Heart right ventricle (tissue), 16 donors: ENCODE data around the gene TNS1. TPM values are rescaled to one million over a fixed set of nuclear protein-coding genes. Genes with fewer than 3 reads are reported as not detected.

Experiments
- ATAC-seq, 8 donors: fragments of 200-7000 bp; cut with Tn5 transposase; one replicate each; pipeline ENCODE4 v1.9.1; 2020; ENCODE audit warnings: mild to moderate bottlenecking in 8 of 8, moderate library complexity in 8 of 8, moderate number of reproducible peaks in 1 of 8
- DNase-seq, 2 donors: peaks; one replicate each; pipeline ENCODE4 v3.0.0-alpha.2; 2020
- H3K27ac ChIP-seq, 10 donors: fragments of 200-600 bp; sonication (generic) in 2 of 10; one replicate each; pipeline versions ENCODE4 v1.5.0 to v1.8.0; 2020 to 2022; ENCODE audit warnings: mild to moderate bottlenecking in 3 of 10
- H3K27me3 ChIP-seq, 7 donors: fragments of 200-600 bp; one replicate each; pipeline ENCODE4 v1.8.0; 2021 to 2022; ENCODE audit warnings: mild to moderate bottlenecking in 2 of 7
- H3K36me3 ChIP-seq, 9 donors: fragments of 200-600 bp; sonication (generic) in 1 of 9; one replicate each; pipeline versions ENCODE4 v1.5.0 to v1.8.0; 2020 to 2022; ENCODE audit warnings: mild to moderate bottlenecking in 2 of 9
- H3K4me1 ChIP-seq, 9 donors: fragments of 200-600 bp; sonication (generic) in 1 of 9; one replicate each; pipeline versions ENCODE4 v1.5.0 to v1.8.0; 2020 to 2022; ENCODE audit warnings: mild to moderate bottlenecking in 4 of 9
- H3K4me3 ChIP-seq, 10 donors: fragments of 200-600 bp; sonication (generic) in 2 of 10; one replicate each; pipeline versions ENCODE4 v1.5.0 to v1.8.0; 2020 to 2022; ENCODE audit warnings: mild to moderate bottlenecking in 7 of 10, moderate library complexity in 2 of 10
- H3K9me3 ChIP-seq, 11 donors: fragments of 200-600 bp in 10 of 11; sonication (generic) in 2 of 11; one replicate each; pipeline versions ENCODE4 v1.5.0 to v1.8.0; 2013 to 2022; ENCODE audit warnings: mild to moderate bottlenecking in 2 of 11, control low read depth in 1 of 11, moderate library complexity in 1 of 11
- CTCF ChIP-seq, 9 donors: fragments of 200-600 bp; sonication (generic) in 2 of 9; IDR thresholded peaks; one replicate each; pipeline versions ENCODE4 v1.5.0 to v1.8.0; 2021 to 2022; ENCODE audit warnings: antibody characterized with exemption in 9 of 9, mild to moderate bottlenecking in 5 of 9, moderate library complexity in 1 of 9
- WGBS, 2 donors: extraction: QIAGEN DNeasy Blood & Tissue Kit; methylation state at CpG; one replicate each; pipeline ENCODE4 v1.1.7; 2013; ENCODE audit warnings: inconsistent platforms in 1 of 2; 5-methylcytosine and 5-hydroxymethylcytosine counted together
- intact Hi-C, 10 donors: fragments of 100-400 bp; cut with DNase I; formaldehyde crosslinking; loops; one replicate each; pipeline versions ENCODE4 v1.11.1 to v1.14.2; 2022
- polyA plus RNA-seq, 2 donors: library from polyadenylated mRNA; stranded (reverse); fragments of 200-250 nt; gene quantifications; one replicate each; pipeline ENCODE4 v1.2.3, GENCODE V29; 2013
- total RNA-seq, 10 donors: library from RNA; stranded (reverse); fragmentation: NEBNext Ultra II Directional in 3 of 10; extraction: Animal tissue kit (Norgen Biotek cat#: 25700) in 3 of 10; gene quantifications; one replicate each; pipeline versions ENCODE4 v1.2.1 to v1.2.4, GENCODE V29; 2021 to 2023
- donor health status: Arrhythmogenic right ventricular cardiomyopathy.
- donor health status: ischemic (EF 13 %, LVEDD 7.1; RV severe dilation, severe dysfunction).
- donor health status: healthy with polysubstance abuse.
- donor health status: DM: no; HTN: yes; CAD: no.
- donor health status: DM: no; HTN: no; CAD: no.
- donor health status: ischemic (EF 25% LVEDD 6.9; RV normal size, moderate dysfunction).
- donor health status: ischemic (EF 25% LVEDD 5.7; RV mildly dilated, moderate dysfunction).
- donor health status: healthy.
- donor health status: DM: yes; HTN: yes; CAD: no.
- donor health status: Ischemic cardiomyopathy.
- donor health status: ischemic (EF 35%, LVEDD 5.7; RV mildly dilated, moderate dysfunction).
- donor health status: nonischemic (EF 11% LVEDD 7.7; RV severe dilation, severe dysfunction).
- donor health status: DM: yes; HTN: yes; CAD: no.
- donor health status: PGD.
- donor health status: ischemic (EF 29% LVEDD 5.4; RV normal size, mild dysfunction).
- donor health status: nonischemic (EF 23%, LVEDD 6.1; RV moderate dilation, normal function).

The TNS1 gene
- total and polyA plus RNA-seq, 12 donors: 64.6 to 844 (median 731) TPM

DNA sequence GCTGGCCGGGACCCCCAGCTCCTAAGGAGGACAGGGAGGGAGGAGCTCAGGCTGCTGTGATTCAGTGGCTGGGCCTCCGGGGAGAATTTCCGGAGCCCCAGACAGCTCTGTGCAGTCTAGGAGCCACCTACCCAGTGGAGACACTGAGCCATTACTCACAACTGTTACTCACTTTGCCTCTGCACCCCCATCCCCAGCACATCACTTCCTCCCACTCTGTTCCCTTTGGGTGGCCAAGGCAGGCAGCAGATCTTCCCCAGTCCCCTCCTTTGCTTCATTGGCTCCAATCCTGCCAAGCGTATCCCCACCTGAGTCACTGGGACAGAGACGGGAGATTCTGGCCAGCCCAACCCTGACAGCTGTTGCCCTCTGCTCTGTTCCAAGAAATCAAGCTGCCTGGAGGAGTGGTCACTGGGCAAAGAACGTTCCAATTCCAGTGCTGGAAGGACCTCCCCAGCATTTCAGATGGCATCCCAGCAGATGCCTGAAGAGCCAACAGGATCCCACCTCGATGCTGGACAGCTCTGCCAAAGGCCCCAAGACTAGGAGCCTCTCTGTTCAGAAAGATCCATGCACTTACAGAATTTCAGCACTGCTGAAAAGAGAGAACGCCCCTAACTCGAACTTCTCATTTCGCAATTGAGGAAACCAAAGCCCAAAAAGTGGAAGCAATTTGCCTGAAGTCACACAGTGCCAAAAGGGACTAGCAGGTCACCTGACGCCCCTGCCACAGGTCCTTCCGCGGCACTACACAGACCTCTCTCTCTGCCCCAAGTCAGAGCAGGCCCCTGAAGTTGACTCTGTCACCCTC is 68.3 kb downstream of the TNS1 start:
- no peaks in the 10 kb centered on the region for H3K27me3 ChIP-seq
- H3K4me1 ChIP-seq: peaks cover 91 to 100% (median 100%) of the 10 kb centered on the region in 9 donors
- H3K9me3 ChIP-seq: no peaks in the 10 kb centered on the region
- intact Hi-C loops: loop anchor here in 5 of 10 donors (5.0 to 10.0 kb wide), 2 partner anchors 32 to 50 kb away; no protein-coding TSS in a partner anchor
- peak in 1 of 2 donors; percentile 69 for DNase-seq
- H3K4me3 ChIP-seq: peak overlapping the region; percentile 7 to 98 (median 28)
- H3K27ac ChIP-seq: peak overlapping the region; percentile 84 to 99 (median 96)
- peak; percentile 4 to 65 (median 19) for ATAC-seq
- TF ChIP-seq CTCF (IDR thresholded peaks at IDR 0.05): no peak
- H3K36me3 ChIP-seq: peaks cover 0 to 22% (median 5%) of the 10 kb centered on the region in 9 donors
- WGBS, 2 donors: 9 to 13% methylated on average over 13 of the region's 13 CpGs

DNA sequence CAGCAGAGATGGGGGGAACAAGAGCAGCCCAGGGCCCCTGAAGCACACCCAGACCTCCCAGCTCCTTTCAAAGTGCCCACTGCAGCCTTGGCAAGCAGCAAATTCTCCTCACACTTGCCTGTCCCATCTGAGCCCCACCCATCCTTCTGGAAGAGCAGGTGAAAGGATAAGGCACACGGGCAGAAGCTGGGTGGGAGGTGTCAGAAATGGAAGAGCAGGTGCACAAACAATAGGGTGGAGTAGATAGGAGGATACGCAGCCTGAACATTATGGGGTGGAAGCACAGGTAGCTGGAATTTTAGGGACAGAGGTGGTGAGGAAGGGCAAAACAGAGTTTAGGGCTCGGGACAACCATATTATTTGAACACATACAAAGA is 69.2 kb downstream of the TNS1 start:
- Histone ChIP-seq H3K4me1 (peaks cover 91 to 100% (median 100%) of the 10 kb centered on the region in 9 donors), H3K4me3 (peak overlapping the region in 9 of 10 donors; percentile 4 to 98 (median 25)), H3K36me3 (peaks cover 0 to 17% (median 5%) of the 10 kb centered on the region in 9 donors), H3K27me3 (no peaks in the 10 kb centered on the region), H3K27ac (peak overlapping the region; percentile 84 to 99 (median 96)), H3K9me3 (no peaks in the 10 kb centered on the region)
- no peak for TF ChIP-seq CTCF (IDR thresholded peaks at IDR 0.05)
- ATAC-seq (no peak), DNase-seq (no peak)
- 42 to 48% methylated on average over 3 of the region's 3 CpGs for WGBS, 2 donors
- intact Hi-C loops: loop anchor here in 1 of 10 donors (10.0 kb wide), 1 partner anchor 49 kb away; no protein-coding TSS in a partner anchor

DNA sequence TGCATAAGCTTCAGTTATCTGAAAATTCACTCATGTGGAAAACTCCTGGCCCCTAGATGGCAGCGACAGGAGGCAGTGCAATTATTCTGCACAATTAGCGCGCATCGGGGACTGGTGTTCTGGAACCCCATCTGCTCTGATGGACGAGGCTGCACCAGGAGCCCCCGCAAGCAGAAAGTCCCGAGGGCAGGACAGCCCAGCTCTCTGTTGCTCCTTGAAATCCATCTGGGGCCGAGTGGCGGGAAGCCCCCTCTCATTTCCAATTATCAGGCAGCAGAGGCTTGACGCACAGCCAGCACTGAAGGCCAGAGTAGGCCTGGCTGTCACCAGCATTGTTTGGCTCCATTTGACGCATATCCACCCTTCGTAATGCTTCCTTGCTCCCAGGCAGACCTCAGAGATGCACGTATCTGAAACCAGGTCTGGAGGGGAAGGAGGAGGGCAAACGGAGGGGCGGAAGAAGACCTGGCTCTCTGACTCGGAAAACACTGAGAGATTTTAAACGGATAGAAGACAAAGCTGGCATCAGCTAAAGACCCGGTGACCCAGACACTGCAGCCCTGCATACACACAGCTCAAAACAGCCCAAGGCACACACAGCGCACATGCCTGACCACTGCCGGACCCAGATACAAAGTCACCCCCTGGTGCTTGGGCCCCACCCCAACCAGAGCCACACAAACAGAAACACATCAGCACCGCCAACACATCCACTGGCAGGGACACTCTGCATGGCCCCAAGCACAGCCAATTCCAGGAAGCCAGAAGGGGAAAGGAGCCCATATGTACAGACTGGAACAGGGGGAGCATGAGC is 69.8 kb downstream of the TNS1 start:
- Histone ChIP-seq H3K4me3 (peak overlapping the region in 9 of 10 donors; percentile 4 to 98 (median 25)), H3K36me3 (peaks cover 0 to 14% (median 5%) of the 10 kb centered on the region in 9 donors), H3K4me1 (peaks cover 92 to 100% (median 100%) of the 10 kb centered on the region in 9 donors), H3K27ac (peak overlapping the region; percentile 84 to 99 (median 96)), H3K9me3 (no peaks in the 10 kb centered on the region), H3K27me3 (no peaks in the 10 kb centered on the region)
- WGBS, 2 donors: 16 to 21% methylated on average over 21 of the region's 21 CpGs
- intact Hi-C loops: loop anchor here in 1 of 10 donors (10.0 kb wide), 1 partner anchor 48 kb away; no protein-coding TSS in a partner anchor
- peak in 1 of 2 donors; percentile 72 for DNase-seq
- TF ChIP-seq CTCF (IDR thresholded peaks at IDR 0.05): peak in 4 of 9 donors; percentile 5 to 28 (median 14)
- ATAC-seq: peak; percentile 6 to 59 (median 30)
